WTC11 (cell line): ENCODE measurements around the gene RGS6.

Source experiments
- AFF4 ChIP-seq: sonication (generic); formaldehyde crosslinking; IDR thresholded peaks from 2 replicates; pipeline ENCODE4 v1.8.1; 2023; ENCODE audit warnings: mild to moderate bottlenecking, missing genetic modification reagents, borderline replicate concordance
- ATF6 ChIP-seq: sonication (generic); formaldehyde crosslinking; IDR thresholded peaks from 2 replicates; pipeline ENCODE4 v1.8.1; 2023; ENCODE audit warnings: mild to moderate bottlenecking, missing genetic modification reagents
- CREM ChIP-seq: sonication (generic); formaldehyde crosslinking; IDR thresholded peaks from 2 replicates; pipeline ENCODE4 v1.8.1; 2022; ENCODE audit warnings: mild to moderate bottlenecking, missing genetic modification reagents, moderate library complexity
- CTCF ChIP-seq: fragments of 200-600 bp; IDR thresholded peaks from 2 replicates; pipeline ENCODE4 v1.8.0; 2022; ENCODE audit warnings: antibody characterized with exemption
- ELF4 ChIP-seq: sonication (generic); formaldehyde crosslinking; IDR thresholded peaks from 2 replicates; pipeline ENCODE4 v1.8.1; 2022; ENCODE audit warnings: low read depth, mild to moderate bottlenecking, moderate library complexity, missing genetic modification reagents
- HMGXB4 ChIP-seq: sonication (generic); formaldehyde crosslinking; IDR thresholded peaks from 2 replicates; pipeline ENCODE4 v1.8.1; 2023; ENCODE audit warnings: mild to moderate bottlenecking, moderate library complexity, missing genetic modification reagents
- IRF2 ChIP-seq: sonication (generic); formaldehyde crosslinking; IDR thresholded peaks from 2 replicates; pipeline ENCODE4 v1.8.0; 2022; ENCODE audit warnings: low read depth, missing genetic modification reagents, borderline replicate concordance
- MAX ChIP-seq: sonication (generic); formaldehyde crosslinking; IDR thresholded peaks from 2 replicates; pipeline ENCODE4 v1.8.0; 2022; ENCODE audit warnings: mild to moderate bottlenecking, missing genetic modification reagents
- NFYB ChIP-seq: sonication (generic); formaldehyde crosslinking; conservative IDR thresholded peaks from 2 replicates; pipeline ENCODE4 v1.8.0; 2022; ENCODE audit warnings: low read depth, missing genetic modification reagents
- TCF7 ChIP-seq: sonication (generic); formaldehyde crosslinking; IDR thresholded peaks from 2 replicates; pipeline ENCODE4 v1.8.0; 2022; ENCODE audit warnings: mild to moderate bottlenecking, low read depth, missing genetic modification reagents, moderate library complexity
- TEAD4 ChIP-seq: sonication (generic); formaldehyde crosslinking; IDR thresholded peaks from 2 replicates; pipeline ENCODE4 v1.8.0; 2022; ENCODE audit warnings: mild to moderate bottlenecking, missing genetic modification reagents
- ZMAT4 ChIP-seq: fragments of 250-450 bp; sonication (Bioruptor Pico); IDR thresholded peaks from 2 replicates; pipeline ENCODE4 v1.9.0; 2021; ENCODE audit warnings: mild to moderate bottlenecking
- ZNF121 ChIP-seq: sonication (generic); formaldehyde crosslinking; IDR thresholded peaks from 2 replicates; pipeline ENCODE4 v1.8.0; 2023; ENCODE audit warnings: missing genetic modification reagents
- ZNF281 ChIP-seq: sonication (generic); formaldehyde crosslinking; IDR thresholded peaks from 2 replicates; pipeline ENCODE4 v1.8.0; 2023; ENCODE audit warnings: mild to moderate bottlenecking, missing genetic modification reagents

- TF ChIP-seq CTCF (no peak), TEAD4 (no peak), ZMAT4 (no peak), NFYB (CRISPR knock-in tag) (no peak), ATF6 (CRISPR knock-in tag) (no peak), AFF4 (CRISPR knock-in tag) (no peak), HMGXB4 (CRISPR knock-in tag) (no peak), CREM (CRISPR knock-in tag) (no peak), ZNF281 (no peak), ELF4 (CRISPR knock-in tag) (no peak), ZNF121 (CRISPR knock-in tag) (no peak), MAX (no peak), TCF7 (no peak), IRF2 (CRISPR knock-in tag) (no peak)
Measured at GRCh38 chr14:72595152-72595862, 663.1 kb downstream of the RGS6 start.
